ENCODE data around the gene METTL22. TPM values are rescaled to one million over a fixed set of nuclear protein-coding genes. Genes with fewer than 3 reads are reported as not detected.

Gene METTL22, protein sequence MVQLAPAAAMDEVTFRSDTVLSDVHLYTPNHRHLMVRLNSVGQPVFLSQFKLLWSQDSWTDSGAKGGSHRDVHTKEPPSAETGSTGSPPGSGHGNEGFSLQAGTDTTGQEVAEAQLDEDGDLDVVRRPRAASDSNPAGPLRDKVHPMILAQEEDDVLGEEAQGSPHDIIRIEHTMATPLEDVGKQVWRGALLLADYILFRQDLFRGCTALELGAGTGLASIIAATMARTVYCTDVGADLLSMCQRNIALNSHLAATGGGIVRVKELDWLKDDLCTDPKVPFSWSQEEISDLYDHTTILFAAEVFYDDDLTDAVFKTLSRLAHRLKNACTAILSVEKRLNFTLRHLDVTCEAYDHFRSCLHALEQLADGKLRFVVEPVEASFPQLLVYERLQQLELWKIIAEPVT
- total RNA-seq = 13.7 TPM

DNA sequence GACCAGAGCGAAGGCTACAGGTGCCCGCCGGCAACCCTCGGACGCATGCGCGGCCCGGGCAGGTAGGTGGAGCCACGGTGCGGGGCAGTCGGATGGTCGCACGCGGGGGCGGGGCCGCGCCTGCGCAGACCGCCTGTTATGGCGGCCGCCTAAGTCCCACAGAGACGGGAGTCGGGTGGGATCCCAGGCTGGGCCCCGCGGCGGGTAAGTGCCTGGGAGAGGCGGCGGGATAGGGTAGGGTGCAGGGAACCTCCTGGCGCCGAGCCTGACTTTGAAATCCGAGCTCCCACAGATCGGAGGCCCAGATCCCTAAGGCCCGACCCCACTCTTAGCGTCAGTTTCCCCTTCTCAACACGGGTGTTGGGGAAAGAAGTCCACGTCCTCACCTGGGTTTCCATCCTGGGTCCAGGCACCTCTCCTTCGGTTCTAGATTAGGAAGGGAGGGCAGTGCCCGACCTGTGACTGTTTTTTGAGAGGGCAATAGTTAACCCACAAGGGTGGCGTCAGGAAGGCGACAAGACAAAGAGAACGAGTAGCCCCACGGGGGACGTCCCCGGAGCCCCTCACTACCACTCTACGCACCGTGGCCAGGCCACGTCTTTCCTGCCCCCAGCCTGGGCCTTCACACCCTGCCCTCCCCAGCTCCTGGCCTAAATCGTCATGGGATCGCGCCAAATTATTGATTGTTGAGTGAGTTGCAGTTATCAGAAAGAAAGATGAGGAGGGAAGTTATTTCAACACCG, at the start of gene METTL22:
Gene METTL22 (plus strand): TSS at position 127 of the 743 bp plus-strand sequence. CDS start 3,968 bp downstream, outside the sequence.
- peak; percentile 74 for DNase-seq

GRCh38 chr16:8572063-8572918, 49.2 kb upstream of the METTL22 start:
- DNase-seq = no peak

DNA sequence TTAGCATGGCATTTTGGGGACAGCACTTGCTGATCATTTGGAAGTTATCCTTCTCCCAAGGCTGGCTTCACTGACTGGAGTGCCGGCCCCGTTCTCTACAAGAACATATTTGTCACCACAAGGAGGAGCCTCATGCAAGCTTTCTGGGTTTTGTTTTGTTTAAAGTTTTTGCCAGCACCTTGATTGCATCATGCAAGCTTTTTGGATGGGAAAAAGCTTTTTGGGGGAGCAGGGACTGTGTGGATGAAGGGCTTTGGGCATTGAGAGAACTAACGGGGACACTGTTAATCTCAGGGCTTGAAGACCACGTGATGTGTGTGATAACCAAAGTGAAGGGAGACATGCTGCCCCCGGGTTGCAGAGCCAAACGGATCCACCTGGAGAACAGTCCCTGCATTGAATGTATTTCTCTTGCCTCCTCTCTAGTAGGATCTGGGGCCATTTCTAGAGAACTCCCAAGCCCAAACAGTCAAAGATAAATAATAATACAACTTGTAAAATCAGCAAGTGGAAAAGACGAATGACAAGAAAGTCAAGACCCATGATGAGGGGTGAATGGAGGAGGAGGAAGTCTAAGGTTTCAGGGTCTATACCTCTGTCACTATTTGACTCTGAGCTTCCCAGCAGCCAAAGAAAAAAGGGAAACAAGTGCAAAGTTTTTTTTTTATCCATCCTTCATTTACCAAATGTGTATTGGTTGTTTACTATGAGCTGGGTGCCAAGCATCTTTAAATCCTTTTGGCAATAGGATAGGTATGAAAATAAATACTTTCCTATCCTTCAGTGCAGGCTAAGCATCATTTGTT, 48.4 kb upstream of the METTL22 start:
- DNase-seq = peak; percentile 8

- DNase-seq = no peak
Observed at GRCh38 chr16:8575399-8575798, 46.1 kb upstream of the METTL22 start.

DNA sequence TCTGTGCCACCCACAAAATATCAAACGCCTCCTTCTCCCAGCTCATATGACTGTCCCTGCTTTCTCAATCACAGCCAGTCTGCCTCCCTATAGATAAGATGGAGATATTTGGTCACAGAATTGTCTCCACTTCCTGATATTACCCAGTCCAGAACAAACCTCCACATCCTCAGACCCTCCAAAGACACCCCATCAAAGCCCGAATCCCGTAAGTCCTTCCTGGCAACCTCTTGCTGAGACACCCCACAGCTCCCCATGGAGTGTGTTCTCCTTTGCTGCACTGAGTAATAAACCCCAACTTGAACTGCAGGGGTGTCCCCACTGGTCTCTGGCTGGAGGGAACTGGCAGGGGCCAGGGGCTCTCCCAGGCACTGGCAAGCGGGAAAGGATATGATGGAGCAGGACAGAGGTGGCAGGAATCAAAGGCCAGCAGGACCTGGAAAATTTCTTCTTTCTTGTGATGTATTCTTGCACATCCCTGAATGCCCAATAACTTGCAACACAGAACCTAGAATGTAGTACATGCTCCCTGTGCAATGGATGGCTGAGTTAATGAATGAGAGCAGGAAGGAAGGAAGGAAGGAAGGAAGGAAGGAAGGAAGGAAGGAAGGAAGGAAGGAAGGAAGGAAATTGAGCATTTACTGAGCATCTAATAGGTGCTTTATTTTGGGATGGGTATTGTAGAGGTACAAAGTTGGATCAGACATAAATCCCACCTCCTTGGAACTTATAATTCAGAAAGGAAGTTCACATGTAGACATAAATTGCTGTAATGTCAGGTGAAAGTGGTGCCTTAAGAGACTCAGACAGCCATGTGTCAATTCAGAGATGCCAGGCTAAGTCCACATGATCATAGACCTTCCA, 45.1 kb upstream of the METTL22 start:
- DNase-seq = no peak

DNA sequence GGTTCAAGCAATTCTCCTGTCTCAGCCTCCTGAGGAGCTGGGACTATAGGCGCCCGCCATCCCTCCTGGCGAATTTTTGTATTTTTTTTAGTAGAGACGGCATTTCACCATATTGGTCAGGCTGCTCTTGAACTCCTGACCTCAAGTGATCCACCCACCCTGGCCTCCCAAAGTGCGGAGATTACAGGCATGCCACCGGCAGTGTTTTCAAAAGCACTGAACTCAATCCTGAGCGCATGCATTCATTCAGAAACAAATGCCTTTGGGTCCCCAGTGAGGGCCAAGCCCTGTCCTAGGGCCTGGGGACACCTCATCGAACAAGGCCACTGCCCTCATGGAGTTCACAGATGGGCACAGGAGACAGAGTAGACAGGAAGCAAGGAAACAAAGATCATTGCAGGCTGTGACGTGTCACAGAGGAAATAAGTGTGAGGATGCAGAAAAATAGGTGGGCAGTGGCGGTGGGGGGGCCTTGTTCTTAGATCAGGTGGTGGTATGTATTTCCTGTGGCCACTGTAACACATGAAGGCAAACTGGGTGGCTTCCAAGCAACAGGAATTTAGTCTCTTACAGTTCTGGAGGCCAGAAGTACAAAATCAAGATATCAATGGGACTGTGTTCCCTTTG, 43.7 kb upstream of the METTL22 start:
- DNase-seq = no peak

- no peak for DNase-seq
Observed at GRCh38 chr16:8579559-8579958, 41.9 kb upstream of the METTL22 start.

GRCh38 chr16:8581831-8582580, 39.5 kb upstream of the METTL22 start:
- DNase-seq = peak; percentile 32

DNA sequence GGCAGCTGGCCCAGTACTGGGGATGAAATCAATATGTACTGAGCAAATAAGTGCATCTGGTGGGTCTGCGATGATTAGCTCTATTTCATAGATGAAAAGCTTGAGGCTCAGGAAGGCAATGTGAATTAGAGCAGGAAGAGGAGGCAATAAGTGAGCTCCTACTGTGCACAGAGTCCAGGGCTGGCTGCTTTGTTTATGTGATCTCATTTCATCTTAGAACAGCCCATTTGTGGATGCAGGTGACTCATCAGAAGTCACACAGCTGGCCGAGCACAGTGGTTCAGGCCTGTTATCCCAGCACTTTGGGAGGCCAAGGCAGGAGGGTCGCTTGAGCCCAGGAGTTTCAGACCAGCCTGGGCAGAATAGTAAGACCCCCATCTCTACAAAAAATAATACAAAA, 38.3 kb upstream of the METTL22 start:
- DNase-seq = no peak

- no peak for DNase-seq
Observed at GRCh38 chr16:8583732-8584131, 37.8 kb upstream of the METTL22 start.

GRCh38 chr16:8585041-8585440, 36.5 kb upstream of the METTL22 start:
- no peak for DNase-seq

GRCh38 chr16:8585857-8586256, 35.6 kb upstream of the METTL22 start:
- DNase-seq = no peak

DNA sequence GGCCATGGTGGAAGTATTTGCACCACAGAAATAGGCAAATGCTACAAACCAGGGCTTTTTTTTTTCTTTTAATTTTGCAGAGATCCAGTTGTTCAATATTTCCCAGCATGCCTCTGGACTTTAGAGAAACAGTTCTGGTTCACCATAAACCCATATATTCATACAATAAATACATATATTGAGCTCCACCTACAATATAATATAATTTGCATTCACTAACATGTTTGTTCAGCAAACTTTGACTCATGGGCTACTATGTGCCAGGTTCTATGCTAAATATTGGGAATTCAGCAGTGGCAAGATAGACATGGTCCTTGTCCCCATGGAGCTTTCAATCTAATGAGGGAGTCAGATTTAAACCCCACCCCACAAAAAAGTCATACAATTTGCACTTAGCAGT, 34.4 kb upstream of the METTL22 start:
- DNase-seq = no peak

GRCh38 chr16:8588682-8589056, 32.8 kb upstream of the METTL22 start:
- DNase-seq = no peak

GRCh38 chr16:8589057-8589899, 32.2 kb upstream of the METTL22 start:
- no peak for DNase-seq

DNA sequence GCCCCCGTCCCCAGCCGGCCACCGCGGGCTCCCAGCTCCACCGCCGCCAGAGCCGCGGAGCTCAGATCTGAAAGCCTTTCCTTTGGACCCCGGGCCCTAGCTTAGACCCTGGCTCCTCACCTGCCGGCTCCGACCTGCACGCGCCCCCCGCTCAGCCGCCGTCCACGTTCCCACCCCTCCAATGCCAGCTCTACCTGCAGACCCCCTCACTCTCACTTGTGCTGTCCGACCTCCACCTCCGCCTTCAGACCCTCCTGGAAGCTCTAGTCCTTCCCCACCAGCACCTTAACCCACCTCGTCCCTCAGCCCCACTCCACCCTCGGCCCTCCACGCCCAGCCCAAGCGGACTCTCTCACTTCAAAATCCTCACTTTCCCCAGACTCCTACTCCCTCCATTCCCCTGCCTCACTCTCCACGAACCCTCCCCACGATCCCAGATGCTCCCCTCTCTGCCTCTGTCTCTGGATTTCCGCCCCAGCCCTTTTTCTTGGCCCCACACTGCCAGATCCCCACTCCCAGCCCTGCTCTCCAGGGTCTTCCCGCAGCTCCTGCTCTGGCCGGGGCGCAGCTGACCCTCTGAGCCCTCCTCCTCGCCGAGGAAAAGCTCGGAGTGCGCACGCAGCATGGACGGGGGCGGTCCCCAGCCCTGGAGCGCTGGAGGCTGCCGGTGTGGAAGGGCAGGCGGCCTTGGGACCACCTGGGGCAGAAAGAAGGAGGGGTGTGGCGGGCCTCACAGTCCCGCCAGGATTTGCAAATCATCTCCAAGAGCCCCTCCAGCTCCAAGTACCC, 31.4 kb upstream of the METTL22 start, which contains the start of gene TMEM114:
Gene TMEM114 (minus strand): TSS at position 612 of the 789 bp plus-strand sequence. CDS start 673 bp downstream, outside the sequence.
- DNase-seq = no peak

DNA sequence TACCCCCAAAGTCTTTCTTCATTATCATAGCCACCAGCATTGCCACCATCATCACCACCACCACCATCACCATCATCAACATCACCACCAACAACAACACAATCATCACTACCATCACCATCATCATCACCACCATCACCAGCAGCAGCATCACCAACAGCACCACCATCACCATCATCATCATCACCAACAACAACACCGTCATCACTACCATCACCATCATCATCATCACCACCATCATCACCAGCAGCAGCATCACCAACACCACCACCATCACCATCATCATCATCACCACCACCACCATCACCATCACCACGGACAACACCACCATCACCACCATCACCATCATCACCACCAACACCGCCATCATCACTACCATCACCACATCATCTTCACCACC, 30.7 kb upstream of the METTL22 start:
- no peak for DNase-seq

GRCh38 chr16:8591451-8591850, 30.0 kb upstream of the METTL22 start:
- no peak for DNase-seq
